Measurements from ENCODE around the gene EXOC5. TPM values are rescaled to one million over a fixed set of nuclear protein-coding genes. Genes with fewer than 3 reads are reported as not detected.

Gene EXOC5
- total RNA-seq, 4 donors from 2014 or later: 54.9 to 81.6 (median 68.5) TPM

DNA sequence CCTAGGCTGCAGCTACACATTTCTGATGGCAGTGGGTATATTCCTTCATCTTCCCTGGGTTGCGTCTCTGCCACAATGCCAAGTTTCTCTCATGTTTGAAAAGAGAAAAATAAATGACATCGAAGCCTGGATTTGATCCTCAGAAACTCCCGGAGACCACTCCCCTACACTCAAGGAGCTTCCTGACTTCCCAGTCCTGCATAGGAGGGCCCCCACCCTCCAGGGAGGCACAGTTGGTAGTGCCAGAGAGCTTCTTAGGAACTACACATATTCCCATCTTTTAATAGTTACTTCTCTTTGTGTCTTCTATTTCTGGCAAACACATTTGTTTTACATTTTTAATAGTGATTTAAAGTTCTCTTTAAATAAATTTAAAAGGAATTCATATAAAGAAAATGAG lies 30.8 kb upstream of the EXOC5 start:
- Histone ChIP-seq H3K4me1 (no peaks in the 10 kb centered on the region), H3K9me3 (no peaks in the 10 kb centered on the region), H3K27me3 (no peaks in the 10 kb centered on the region), H3K36me3 (no peaks in the 10 kb centered on the region), H3K27ac (no peak overlapping the region), H3K4me3 (no peak overlapping the region)
- WGBS, 2 donors (ENCODE audit: low coverage in 1 of 2): 57 to 71% methylated on average over 2 of the region's 3 CpGs
- ATAC-seq: no peak
- TF ChIP-seq POLR2A (IDR thresholded peaks at IDR 0.05) (no peak), EP300 (IDR thresholded peaks at IDR 0.05) (no peak), POLR2AphosphoS5 (IDR thresholded peaks at IDR 0.05) (no peak)
- TF ChIP-seq, protein P1, sequence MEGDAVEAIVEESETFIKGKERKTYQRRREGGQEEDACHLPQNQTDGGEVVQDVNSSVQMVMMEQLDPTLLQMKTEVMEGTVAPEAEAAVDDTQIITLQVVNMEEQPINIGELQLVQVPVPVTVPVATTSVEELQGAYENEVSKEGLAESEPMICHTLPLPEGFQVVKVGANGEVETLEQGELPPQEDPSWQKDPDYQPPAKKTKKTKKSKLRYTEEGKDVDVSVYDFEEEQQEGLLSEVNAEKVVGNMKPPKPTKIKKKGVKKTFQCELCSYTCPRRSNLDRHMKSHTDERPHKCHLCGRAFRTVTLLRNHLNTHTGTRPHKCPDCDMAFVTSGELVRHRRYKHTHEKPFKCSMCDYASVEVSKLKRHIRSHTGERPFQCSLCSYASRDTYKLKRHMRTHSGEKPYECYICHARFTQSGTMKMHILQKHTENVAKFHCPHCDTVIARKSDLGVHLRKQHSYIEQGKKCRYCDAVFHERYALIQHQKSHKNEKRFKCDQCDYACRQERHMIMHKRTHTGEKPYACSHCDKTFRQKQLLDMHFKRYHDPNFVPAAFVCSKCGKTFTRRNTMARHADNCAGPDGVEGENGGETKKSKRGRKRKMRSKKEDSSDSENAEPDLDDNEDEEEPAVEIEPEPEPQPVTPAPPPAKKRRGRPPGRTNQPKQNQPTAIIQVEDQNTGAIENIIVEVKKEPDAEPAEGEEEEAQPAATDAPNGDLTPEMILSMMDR (IDR thresholded peaks at IDR 0.05): no peak

DNA sequence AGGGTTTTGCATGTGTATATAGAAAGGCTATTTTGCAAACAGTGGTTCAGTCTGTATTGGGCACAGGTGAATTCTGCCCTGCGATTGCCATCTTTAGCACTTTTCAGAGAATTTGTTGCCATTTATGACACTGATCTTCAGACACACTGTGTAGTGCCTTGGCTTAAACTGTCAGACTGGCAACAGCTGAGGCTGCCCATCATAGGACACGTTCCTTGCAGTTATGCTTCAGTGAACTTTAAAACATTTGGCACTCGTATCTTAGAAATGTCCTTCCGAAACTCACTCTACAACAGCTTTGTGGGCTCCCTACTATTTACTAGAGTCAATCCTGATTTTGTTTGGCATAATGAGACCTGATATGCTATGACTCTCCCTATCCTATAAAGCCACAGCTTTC lies 29.1 kb upstream of the EXOC5 start:
- no peaks in the 10 kb centered on the region for H3K4me1 ChIP-seq
- H3K27ac ChIP-seq: no peak overlapping the region
- no peak overlapping the region for H3K4me3 ChIP-seq
- no peaks in the 10 kb centered on the region for H3K9me3 ChIP-seq
- no peak for TF ChIP-seq POLR2AphosphoS5 (IDR thresholded peaks at IDR 0.05)
- TF ChIP-seq POLR2A (IDR thresholded peaks at IDR 0.05): no peak
- TF ChIP-seq, protein P1 (IDR thresholded peaks at IDR 0.05): no peak
- no peak for TF ChIP-seq EP300 (IDR thresholded peaks at IDR 0.05)
- no peak for ATAC-seq
- 80 to 84% methylated on average over 4 of the region's 4 CpGs for WGBS, 2 donors (ENCODE audit: low coverage in 1 of 2)
- H3K27me3 ChIP-seq: no peaks in the 10 kb centered on the region
- H3K36me3 ChIP-seq: no peaks in the 10 kb centered on the region

DNA sequence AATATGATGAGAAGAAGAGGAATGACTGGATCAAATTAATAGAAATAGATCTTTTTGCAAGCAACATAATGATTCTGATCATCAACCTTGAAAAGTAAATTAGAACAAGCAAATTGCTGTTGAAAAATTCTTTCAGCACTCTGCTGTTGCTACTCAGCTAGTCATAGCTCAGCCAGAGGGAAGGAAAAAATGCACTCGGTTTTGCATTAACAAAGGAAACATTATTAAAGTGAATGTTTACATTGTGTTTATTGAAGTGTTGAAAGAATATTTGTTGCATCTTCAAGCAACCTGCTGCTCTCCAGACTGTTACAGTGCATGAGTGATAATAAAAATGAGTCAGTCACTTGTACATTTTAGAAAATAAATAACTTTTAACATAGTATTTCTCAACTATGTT lies 26.5 kb upstream of the EXOC5 start:
- Histone ChIP-seq H3K4me1 (no peaks in the 10 kb centered on the region), H3K36me3 (peaks cover 0 to 21% of the 10 kb centered on the region in 2 donors), H3K27me3 (no peaks in the 10 kb centered on the region), H3K27ac (no peak overlapping the region), H3K4me3 (no peak overlapping the region), H3K9me3 (no peaks in the 10 kb centered on the region)
- no peak for ATAC-seq
- no peak for TF ChIP-seq POLR2A (IDR thresholded peaks at IDR 0.05)
- TF ChIP-seq, protein P1 (IDR thresholded peaks at IDR 0.05): no peak
- no peak for TF ChIP-seq POLR2AphosphoS5 (IDR thresholded peaks at IDR 0.05)
- 9 to 16% methylated on average over 1 of the region's 1 CpG for WGBS, 2 donors (ENCODE audit: low coverage in 1 of 2)

DNA sequence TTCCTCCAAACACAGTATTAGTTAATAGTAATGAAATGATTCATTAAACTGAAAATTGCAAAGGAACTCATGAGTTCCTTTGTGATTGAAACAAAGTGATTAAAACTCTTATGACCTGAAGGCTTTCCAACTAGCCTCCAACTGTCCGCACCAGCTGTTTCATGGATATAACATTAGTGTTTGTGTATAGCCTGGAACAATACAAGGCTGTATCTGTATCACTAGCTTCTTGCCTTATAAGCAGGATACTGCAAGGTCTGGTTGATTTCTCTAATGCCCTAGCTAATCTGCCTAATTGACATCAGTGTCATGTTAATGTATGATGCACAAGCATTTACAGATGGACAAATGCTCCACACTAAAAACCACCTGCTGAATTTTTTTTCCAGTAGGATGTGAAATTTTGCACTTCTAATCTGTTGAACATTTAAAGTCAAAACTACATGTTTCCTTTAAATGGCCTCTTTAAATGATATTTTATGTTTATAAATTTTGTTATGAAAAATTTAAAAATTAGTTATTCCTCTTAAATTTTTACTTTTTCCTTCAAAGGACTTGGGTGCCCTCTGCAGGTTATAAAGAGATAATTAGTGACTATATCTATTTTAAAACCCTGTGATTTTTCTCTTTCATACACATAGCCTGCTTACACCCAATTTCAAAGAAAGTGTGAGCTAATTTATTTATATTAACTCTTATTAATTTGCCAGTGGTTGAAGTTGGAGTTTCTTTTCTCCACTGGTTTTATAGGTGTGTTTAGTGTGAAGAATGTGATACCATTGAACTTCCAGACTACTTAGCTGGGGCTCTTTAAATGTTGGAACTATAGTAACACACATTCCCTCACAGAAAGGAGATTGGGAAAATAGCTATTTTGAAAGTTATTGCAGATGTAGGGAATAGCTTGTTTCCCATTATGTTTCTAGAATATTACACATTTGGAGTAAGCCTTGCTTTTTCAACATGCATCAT lies 25.4 kb upstream of the EXOC5 start:
- TF ChIP-seq EP300 (IDR thresholded peaks at IDR 0.05) (no peak), POLR2AphosphoS5 (IDR thresholded peaks at IDR 0.05) (no peak), POLR2A (IDR thresholded peaks at IDR 0.05) (no peak)
- TF ChIP-seq, protein P1 (IDR thresholded peaks at IDR 0.05): peak in 1 of 4 experiments; percentile 28
- 100% methylated on average over 1 of the region's 1 CpG for WGBS, 2 donors (ENCODE audit: low coverage in 1 of 2)
- ATAC-seq: no peak
- Histone ChIP-seq H3K27ac (no peak overlapping the region), H3K36me3 (peaks cover 0 to 32% of the 10 kb centered on the region in 2 donors), H3K4me3 (no peak overlapping the region), H3K4me1 (no peaks in the 10 kb centered on the region), H3K9me3 (no peaks in the 10 kb centered on the region), H3K27me3 (no peaks in the 10 kb centered on the region)

Measured in gastroesophageal sphincter (tissue), 4 donors.